Tibial artery (tissue), 4 donors: ENCODE results near the gene CCRL2.

Experiments
- DNase-seq, 2 donors: peaks; one replicate each; pipeline ENCODE4 v3.0.0-alpha.2; 2019
- H3K27ac ChIP-seq, 2 donors: fragments of 200-600 bp; sonication (generic) in 1 of 2; 1 replicate in 1 of 2; 2 replicates in 1 of 2; pipeline ENCODE4 v1.5.1; 2018 to 2019; ENCODE audit warnings: mild to moderate bottlenecking in 1 of 2
- H3K27me3 ChIP-seq, 2 donors: fragments of 200-600 bp; sonication (generic) in 1 of 2; one replicate each; pipeline versions ENCODE4 v1.5.1 to v1.6.0; 2016 to 2019
- H3K36me3 ChIP-seq, 3 donors: fragments of 200-600 bp; sonication (generic) in 2 of 3; one replicate each; pipeline ENCODE4 v1.5.1; 2016 to 2019; ENCODE audit warnings: mild to moderate bottlenecking in 2 of 3
- H3K4me1 ChIP-seq, 4 donors: fragments of 200-600 bp; sonication (generic) in 2 of 4; 1 replicate in 3 of 4; 2 replicates in 1 of 4; pipeline ENCODE4 v1.5.1; 2016 to 2019
- H3K4me3 ChIP-seq, 2 donors: fragments of 200-600 bp; sonication (generic) in 1 of 2; 1 replicate in 1 of 2; 2 replicates in 1 of 2; pipeline ENCODE4 v1.5.1; 2018 to 2019; ENCODE audit warnings: mild to moderate bottlenecking in 2 of 2
- H3K9me3 ChIP-seq, 3 donors: fragments of 200-600 bp; sonication (generic) in 1 of 3; one replicate each; pipeline ENCODE4 v1.5.1; 2016 to 2019
- CTCF ChIP-seq, 2 experiments: fragments of 200-600 bp in 1 of 2; fragments of 450-650 bp in 1 of 2; IDR thresholded peaks; one replicate each; pipeline ENCODE4 v1.5.1; 2017 to 2019; ENCODE audit warnings: antibody characterized with exemption in 2 of 2, mild to moderate bottlenecking in 1 of 2, moderate library complexity in 1 of 2
- intact Hi-C: fragments of 100-400 bp; cut with DNase I; formaldehyde crosslinking; loops from one replicate; pipeline ENCODE4 v1.15.0; 2023; ENCODE audit warnings: low total_unique reads

CCRL2 gene

GRCh38 chr3:46365041-46365440 is 42.0 kb upstream of the CCRL2 start:
- H3K36me3 ChIP-seq: no peaks in the 10 kb centered on the region
- TF ChIP-seq CTCF (IDR thresholded peaks at IDR 0.05): no peak
- DNase-seq: no peak
- H3K9me3 ChIP-seq: no peaks in the 10 kb centered on the region
- H3K27me3 ChIP-seq: peaks cover 0 to 6% of the 10 kb centered on the region in 2 donors
- intact Hi-C loops: no loop called here
- no peaks in the 10 kb centered on the region for H3K4me1 ChIP-seq
- H3K4me3 ChIP-seq: no peak overlapping the region
- no peak overlapping the region for H3K27ac ChIP-seq

- no peak overlapping the region for H3K27ac ChIP-seq
- no peak overlapping the region for H3K4me3 ChIP-seq
- H3K9me3 ChIP-seq: no peaks in the 10 kb centered on the region
- no peaks in the 10 kb centered on the region for H3K36me3 ChIP-seq
- H3K27me3 ChIP-seq: peaks cover 0 to 6% of the 10 kb centered on the region in 2 donors
- no peaks in the 10 kb centered on the region for H3K4me1 ChIP-seq
- no peak for TF ChIP-seq CTCF (IDR thresholded peaks at IDR 0.05)
- no peak for DNase-seq
- intact Hi-C loops: no loop called here
Measured at GRCh38 chr3:46365737-46366524, 41.1 kb upstream of the CCRL2 start.

DNA sequence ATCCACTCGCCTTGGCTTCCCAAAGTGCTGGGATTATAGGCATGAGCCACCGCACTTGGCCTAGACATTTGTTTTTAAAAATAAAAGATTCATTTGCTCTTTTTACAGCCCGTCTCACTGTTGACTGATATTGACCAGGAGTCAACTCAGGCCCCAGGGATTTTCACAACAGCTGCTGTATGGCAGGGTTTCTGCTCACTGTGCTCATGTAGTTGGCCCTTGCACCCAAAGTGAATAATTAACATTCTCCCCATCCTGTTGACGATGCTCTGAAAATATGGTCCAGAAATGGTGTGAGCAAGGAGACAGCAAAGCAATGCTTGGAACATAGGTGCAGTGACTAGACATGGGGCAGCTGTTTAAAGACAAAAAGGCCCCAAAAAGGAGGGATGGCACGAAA is 39.2 kb upstream of the CCRL2 start:
- Histone ChIP-seq H3K4me3 (no peak overlapping the region), H3K27ac (no peak overlapping the region), H3K27me3 (peaks cover 0 to 16% of the 10 kb centered on the region in 2 donors), H3K36me3 (no peaks in the 10 kb centered on the region), H3K4me1 (no peaks in the 10 kb centered on the region), H3K9me3 (no peaks in the 10 kb centered on the region)
- intact Hi-C loops: no loop called here
- DNase-seq: no peak
- TF ChIP-seq CTCF (IDR thresholded peaks at IDR 0.05): no peak

- no peaks in the 10 kb centered on the region for H3K9me3 ChIP-seq
- H3K4me3 ChIP-seq: no peak overlapping the region
- H3K27ac ChIP-seq: no peak overlapping the region
- no peak for TF ChIP-seq CTCF (IDR thresholded peaks at IDR 0.05)
- peaks cover 0 to 17% of the 10 kb centered on the region in 2 donors for H3K27me3 ChIP-seq
- H3K4me1 ChIP-seq: no peaks in the 10 kb centered on the region
- peak; percentile 44 to 71 for DNase-seq
- no peaks in the 10 kb centered on the region for H3K36me3 ChIP-seq
- intact Hi-C loops: no loop called here
Measured at GRCh38 chr3:46368569-46368968, 38.5 kb upstream of the CCRL2 start.

- H3K27me3 ChIP-seq: peaks cover 0 to 17% of the 10 kb centered on the region in 2 donors
- no peak for TF ChIP-seq CTCF (IDR thresholded peaks at IDR 0.05)
- H3K9me3 ChIP-seq: no peaks in the 10 kb centered on the region
- no peak overlapping the region for H3K4me3 ChIP-seq
- no peaks in the 10 kb centered on the region for H3K36me3 ChIP-seq
- DNase-seq: no peak
- no peak overlapping the region for H3K27ac ChIP-seq
- intact Hi-C loops: no loop called here
- no peaks in the 10 kb centered on the region for H3K4me1 ChIP-seq
Measured at GRCh38 chr3:46369151-46369550, 37.9 kb upstream of the CCRL2 start.
